Hematopoietic multipotent progenitor cell treated with erythropoietin and hydrocortisone succinate and interleukin-3 and kit ligand, for 8 days (in vitro differentiated cells): Measurements from ENCODE around the gene PFN1.
A peak's percentile ranks its signal among the peaks of the same experiment; 100 is the strongest.

Experiments used
- DNase-seq: peaks from one replicate; pipeline ENCODE4 v3.0.0-alpha.2; 2015

PFN1 gene

DNA sequence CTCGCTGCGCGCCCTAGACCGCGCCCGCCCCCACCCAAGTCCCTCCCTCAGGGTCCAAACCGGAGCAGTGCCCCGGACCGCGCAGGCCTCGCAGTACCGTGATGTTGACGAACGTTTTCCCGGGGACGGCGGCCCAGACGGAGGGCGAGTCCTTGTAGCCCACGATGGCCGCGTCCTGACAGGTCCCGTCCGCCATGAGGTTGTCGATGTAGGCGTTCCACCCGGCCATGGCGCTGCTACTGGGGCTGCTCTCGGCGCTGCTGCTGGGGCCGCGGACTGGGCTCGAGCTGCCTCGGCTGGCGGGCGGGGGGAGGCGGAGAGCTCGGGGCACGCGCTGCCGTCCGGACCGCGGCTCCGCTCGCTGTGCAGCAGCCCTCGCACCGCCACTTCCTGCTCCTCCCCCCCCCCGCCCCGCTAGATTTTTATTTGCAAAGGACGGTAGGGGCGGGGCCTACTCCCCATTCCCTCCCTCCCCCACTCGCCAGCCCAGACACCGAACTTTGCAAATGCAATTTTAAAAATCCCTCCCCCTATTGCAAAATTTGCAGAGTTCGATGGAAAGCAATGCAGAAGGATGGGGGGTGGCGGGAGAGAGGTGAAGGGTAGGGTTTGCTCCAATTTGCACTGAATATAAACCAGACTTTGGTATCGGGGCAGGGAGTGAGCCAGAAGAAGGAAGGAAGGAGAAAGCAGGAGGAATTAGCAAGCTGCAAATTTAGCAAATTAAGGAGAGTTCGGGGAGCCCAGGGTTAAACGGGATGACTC is at the start of gene PFN1:
PFN1 (minus strand) TSS at position 365 of the 765 bp plus-strand sequence; CDS start at position 229, 136 bp downstream.
- DNase-seq, result peak; percentile 91

DNA sequence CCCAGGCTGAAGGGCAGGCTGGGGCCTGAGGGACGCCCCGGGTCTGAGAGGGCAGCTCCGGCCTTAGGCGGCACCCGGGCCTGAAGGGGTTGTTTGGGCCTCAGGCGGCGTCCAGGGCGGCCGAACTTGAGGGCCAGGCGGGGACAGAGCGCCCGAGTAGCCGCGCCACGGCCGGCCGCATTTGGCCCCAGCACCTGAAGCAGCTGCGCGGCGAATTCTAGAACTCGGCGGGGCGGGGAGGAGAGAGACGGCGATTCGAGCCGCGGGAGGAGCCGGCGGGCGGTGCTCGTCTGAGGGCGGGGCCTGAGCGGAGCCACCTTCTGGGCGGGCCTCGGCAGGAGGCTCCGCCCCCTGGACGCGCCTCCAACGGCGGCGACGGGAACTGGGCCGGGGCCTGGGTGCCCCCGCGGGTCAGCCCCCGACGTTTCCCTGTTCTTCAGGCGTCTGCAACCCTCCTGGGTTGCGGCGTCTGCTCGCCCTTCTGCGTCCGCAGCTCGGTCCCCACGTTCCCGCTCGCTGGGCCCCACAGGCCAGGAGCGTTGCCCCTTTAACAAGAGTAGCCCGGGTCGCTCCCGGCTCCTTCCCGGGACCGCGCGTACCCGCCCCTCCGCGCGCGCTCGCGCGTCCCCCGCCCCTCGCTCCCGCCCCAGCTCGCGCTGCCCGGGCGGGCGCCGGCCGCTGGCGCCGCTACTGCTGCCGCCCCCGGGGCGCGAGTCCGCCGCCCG is 49.1 kb upstream of the PFN1 start, which contains the start of the genes INCA1 and KIF1C:
INCA1 (minus strand) TSS at position 221 of the 725 bp plus-strand sequence. CDS start 3,085 bp downstream, outside the sequence.
KIF1C (plus strand) TSS at position 649 of the 725 bp plus-strand sequence. CDS start 2,297 bp downstream, outside the sequence.
- DNase-seq, result peak; percentile 85

DNA sequence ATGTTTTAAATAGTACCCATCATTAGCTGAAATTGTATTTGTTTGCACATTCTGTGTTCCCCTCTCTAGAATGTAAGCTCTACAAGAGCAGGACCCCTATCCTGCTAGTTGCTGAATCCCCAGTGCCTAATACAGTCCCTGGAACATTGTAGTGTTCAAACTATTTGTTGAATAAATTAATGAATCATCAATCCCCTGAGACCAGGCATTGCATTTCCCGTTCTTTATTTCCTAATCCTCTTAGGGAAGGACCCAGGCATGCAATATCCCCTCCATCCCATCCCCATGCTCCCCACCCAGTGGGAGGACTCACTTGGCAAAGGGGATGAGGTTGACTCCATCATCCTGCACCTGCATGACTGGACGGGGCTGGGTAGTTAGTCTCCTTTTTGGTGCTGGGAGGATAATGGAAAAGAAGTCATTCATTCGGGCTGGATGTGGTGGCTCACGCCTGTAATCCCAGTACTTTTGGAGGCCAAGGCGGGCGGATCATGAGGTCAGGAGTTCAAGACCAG is 45.8 kb upstream of the PFN1 start:
- no peak for DNase-seq

DNA sequence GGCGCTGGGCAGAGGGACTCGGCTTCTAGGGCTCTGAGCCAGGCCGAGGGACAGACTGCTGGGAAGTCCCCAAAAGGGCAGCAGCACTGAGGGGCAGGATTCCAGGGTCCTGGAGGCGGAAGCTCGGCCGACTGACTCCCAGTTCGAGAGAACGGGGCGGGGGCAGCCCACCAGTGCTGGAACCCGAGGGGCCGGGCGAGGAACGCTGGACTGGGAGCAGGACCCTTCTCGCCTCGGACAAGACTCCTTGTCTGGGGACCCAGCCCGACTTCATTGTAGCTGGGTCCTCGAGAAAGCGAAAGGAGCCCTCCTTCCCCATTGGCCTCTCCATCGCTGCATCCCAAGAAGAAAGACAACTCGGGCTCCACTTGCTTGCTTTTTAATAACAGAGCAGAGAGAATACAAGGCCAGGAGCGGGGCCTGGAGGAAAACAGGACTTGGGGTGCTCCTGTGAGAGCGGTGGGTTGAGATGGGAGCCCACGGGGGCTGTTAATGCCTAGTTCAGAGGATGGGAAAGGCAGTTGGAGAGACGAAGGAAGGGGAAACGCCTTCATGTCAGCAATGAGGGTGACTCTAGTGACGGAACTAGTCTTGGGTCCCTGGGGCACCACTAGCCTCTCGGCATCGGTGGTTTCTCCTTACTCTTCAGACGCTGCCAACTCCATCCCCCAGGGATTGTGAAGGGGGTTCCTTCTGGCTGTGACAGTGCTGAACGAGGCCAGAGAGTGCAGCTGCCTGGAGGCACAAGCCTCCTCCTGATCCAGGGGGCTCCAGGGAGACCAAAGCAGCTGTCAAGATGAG is 39.6 kb upstream of the PFN1 start:
- DNase-seq, result no peak

DNA sequence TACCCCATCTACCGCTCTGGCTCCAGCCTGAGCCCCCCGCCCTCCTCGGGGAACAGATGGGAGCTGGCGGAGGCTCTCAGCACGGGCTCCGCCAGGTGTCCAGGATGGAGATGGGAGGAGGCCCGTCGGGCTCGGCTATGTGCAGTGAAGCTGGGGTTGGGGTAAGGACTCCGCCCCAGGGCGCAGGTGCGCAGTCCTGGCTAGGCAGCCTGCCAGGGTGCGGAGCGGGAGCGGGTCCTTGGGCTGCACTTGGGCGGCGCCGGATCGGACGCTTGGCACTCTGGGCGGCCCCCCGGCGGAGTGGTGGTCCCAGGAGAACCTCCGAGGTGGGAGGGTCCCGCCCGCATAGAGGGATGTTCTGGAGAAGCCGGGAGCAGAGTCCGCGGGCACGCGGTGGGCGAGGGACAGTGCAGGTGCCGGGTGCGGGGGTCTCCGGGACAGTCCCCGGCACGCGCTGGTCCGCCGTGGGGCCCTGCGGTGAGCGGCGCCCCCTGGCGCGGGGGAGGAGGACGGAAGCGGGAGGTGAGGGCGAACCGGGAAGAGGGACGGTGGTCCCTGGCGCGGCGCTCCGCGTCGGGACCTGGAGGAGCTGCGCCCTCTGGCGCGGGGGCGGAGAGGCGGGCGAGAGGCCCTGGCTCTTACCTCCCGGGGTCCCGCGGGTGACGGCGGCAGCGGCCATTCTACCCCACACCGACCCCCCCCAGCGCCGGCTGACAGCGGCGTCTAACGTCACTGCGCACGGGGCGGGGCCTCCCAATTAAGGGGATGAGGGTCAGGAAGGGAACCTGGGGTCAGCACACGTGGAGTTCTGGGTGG is 38.8 kb upstream of the PFN1 start, which contains the start of gene CAMTA2:
CAMTA2 (minus strand) TSS at position 725 of the 816 bp plus-strand sequence. CDS start 1,453 bp downstream, outside the sequence.
- DNase-seq, result peak; percentile 82

DNA sequence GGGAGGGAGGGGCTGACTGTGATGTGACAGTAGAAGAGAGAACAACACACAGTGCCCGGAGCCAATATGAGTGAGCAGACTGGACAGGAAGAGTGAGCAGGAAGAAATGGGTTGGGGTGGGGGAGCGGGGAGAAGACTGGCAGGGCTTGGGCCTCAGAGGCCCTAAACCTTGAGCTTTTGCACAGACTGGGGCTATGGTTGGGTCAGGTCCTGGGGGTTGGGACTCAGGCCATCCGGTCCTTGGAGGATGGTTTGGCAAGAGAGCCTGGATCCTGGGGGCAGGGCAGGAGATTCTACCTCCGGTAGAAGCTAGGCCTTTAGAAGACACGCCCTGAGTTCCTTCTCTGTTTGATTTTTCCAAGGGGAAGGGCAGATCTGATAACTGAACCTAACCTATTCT is 38.1 kb upstream of the PFN1 start:
- no peak for DNase-seq

DNA sequence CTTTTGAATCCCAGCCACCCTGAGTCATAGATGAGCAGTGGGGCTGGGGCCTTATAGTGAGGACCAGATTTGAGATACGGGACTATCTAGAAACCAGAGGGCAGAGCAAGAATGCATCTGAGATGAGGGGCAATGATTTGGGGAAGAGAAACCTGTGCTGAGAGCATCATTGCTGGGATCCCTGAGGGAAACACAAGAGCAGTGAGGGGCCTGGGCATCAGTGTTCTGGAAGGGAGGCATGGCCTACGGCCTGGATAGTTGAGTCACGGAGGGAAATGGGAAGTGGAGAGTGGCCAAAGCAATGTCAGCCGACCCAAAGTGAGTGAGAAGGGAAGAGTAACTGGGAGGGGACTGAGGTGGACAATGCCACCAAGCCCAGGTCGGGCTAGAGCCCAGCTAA is 34.0 kb upstream of the PFN1 start:
- DNase-seq, result no peak

DNA sequence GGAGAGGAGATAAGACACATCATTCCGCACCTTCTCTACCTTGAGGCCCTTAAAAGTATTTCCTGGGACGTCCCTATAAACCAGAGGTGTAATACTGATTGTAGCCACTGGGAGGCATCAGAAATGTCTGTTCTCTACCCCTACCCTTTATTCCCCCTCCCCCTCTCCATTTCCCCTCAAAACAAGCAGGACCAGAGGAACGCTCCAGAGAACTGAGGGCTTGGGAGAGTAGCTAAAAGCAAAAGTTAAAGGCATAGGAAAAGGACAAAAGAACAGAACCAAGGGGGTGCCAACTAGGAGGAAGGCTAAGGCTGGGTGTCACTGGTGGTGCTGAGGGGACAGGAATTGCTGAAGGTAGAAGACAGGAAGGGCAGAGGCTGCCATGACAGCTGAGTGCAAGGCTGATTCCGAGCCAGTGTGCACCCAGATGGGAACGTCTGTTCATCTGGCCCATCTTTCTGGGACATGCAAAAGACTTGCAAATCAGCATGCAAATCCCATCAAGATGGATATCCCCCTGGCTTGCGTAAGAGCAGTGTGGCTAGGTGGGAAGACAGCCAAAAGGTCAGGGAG is 32.4 kb upstream of the PFN1 start:
- DNase-seq, result peak; percentile 64

DNA sequence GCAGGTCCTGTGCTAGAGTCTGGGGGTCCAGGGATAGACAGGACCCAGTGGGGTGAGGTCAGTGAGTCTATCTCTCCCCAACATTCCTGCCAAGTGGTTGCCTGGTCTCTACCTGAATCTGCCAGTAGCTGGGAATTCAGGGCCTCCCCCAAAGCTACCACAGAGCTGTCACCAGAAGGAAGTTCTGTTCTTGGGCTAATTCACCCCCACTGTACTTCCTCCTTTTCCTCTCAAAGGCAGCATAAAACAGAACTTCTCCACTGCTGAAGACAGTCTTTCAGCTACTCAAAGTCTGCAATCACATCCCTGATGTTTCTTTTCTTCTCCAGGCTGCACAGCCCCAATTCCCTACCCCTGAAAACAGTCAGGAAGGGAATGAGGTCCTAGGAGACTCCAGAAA is 30.4 kb upstream of the PFN1 start:
- no peak for DNase-seq

DNA sequence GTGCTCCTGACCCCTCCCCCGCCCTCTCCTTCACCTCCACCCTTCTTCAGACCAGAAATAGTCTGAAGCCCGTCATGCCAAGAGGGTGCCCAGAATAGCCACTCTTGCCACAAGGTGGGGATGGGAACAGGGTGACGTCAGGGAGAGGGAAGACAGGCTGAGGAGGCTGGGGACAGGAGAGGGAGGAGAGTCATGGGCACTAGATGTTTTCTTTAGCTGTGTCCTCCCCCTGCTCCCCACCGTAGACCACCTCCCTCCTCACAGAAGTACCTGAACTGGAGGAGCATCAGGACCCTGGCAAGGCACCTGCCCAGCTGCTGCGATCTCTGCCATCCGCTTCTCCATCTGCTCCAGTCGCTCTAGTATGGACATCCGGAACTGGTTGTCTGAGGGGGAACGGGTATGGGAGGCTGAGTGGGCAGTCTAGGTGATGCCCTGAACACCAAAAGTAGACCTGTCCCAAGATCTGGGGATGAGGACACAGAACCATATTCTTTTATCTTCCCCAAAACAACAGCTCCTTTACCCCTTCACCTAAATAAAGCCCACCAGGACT is 25.9 kb upstream of the PFN1 start:
- DNase-seq, result no peak

DNA sequence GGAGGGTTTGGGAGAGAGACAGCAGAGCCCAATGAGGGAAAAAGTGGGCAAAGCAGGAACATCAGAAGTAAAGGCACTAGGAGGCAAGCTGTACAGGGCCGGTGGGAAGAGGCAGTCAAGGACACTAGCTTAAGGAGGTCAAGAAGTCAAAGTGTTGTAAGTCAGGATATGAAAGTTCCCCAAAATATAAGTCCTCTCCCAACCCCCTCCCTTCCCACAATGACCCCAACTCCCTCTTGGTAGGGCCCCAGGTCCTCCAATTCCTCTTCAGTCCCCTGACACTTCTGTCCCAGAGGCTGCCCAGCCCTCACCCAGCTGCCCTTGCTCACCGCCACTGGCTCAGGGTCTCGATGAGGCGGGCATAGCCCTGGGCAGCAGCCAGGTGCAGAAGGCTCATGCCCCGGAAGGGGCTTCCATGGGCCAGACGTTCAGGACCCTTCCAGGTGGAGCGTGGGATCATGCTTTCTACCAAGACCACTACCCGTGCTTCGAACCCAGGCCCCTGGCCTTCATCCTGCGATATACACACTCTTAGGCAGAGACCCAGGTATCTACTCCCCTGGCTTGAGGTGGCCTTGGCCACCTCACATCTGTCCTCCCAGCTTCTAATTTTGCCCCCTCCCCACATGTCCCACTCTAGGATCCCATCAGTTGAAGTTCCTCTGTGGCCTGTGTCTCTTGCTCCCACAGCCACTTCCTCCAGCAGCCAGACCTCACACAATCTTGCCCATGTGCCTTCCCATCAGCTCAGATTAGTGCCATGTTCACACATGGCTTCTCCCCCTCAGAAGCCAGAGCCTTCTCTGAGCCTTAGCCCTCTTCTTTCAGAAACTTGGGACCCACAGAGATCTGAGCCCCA is 25.2 kb upstream of the PFN1 start:
- no peak for DNase-seq

DNA sequence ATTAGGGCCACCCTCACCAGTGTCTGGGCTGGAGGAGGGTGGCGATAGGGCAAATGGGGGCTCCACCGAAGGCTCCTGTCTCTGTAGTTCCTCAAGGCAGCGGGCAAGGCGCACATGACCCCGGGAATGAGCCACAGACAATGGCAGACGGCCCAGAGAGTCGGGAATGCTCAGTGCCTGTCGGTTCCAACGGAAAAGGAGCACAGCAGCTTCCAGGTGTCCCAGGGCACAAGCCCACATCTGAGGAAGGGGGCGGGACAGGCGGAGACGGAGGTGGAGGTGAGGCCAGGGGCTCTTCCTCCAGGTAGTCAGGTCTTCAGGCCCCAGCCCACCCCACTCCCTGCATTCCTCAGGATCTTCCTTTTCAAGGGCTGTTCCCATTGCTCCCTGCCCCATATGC is 24.4 kb upstream of the PFN1 start:
- no peak for DNase-seq

DNA sequence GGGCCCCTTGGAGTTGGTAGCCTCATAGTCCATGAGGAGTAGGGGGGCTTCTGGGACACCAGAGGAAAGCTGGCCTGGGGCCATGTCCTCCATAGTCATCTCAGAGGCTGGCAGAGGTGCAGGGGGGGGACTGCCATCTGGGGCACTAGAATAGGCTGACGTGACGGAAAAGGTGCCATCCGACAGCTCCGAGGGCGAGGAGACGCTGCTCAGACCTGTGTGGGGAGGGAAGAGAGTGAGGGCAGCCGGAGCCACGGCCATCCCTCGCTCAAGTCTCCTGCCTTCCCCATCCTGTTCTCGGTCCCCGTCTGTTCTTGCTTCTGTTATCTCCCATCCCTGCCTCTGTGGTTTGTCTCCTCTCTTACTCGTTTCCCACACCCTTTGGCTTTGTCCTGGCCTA is 24.0 kb upstream of the PFN1 start:
- DNase-seq, result no peak

DNA sequence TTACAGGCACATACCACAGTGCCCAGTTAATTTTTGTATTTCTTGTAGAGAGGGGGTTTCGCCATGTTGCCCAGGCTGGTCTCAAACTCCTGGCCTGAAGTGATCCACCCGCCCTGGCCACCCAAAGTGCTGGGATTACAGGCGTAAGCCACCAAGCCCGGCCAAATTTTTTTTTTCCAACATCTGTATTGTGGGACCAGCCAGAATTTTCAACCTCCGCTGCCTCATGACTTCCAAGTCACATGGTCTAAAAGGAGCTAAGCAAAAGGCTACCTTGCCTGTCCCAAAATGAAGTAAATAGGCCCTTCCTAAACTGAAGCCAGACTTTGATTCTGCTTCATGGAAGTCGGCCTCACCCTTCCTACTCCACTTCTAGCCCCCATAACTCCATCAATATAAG is 23.5 kb upstream of the PFN1 start:
- DNase-seq, result no peak

DNA sequence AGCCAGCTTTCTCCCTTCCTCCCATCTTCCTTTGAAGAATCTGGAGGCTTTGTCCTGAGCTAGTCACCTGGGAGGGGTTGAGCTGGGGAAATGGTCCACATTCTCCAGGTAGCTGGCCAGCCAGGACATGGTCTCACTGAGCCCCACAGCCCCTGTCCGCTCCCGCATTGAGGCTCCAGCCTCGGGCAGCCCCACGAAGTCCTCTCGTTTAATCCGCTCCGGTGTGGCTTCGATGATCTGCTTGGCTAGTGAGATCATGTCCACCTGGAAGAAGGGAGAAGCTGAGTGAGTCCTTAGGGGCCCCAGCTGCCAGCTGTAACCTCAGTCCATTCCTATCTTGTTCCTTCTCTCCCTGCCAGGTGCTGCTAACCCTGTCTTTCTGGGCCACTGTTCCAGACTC is 21.9 kb upstream of the PFN1 start:
- DNase-seq, result no peak

DNA sequence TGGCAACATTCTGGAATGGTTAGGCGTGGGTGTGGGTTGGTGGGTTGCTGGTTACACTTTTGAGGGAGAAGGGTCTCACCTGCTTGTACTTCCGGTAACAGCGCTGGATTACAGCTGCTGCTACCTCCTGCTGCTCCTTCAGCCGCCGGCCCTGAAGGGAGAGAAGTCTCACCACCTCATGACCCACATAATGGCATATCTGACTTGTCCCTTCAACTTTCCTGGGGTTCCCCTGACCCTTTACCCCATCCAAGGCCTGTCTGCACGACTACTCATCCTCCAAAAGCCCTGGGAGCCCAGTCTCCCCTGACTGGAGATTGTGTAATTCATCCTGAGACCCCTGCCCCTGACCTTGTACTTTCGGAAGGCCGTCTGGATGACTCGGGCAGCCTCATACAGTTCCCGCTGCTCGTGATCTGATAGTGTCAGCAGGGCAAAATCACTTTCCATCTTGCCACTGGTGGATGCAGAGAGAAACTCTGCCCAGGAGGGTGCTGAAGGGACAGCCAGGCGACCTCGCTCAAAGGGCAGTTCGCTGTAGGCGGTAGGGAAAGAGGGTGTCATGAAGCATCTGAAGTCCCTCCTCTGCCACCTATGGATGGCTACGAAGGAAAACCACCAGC is 21.3 kb upstream of the PFN1 start:
- no peak for DNase-seq

DNA sequence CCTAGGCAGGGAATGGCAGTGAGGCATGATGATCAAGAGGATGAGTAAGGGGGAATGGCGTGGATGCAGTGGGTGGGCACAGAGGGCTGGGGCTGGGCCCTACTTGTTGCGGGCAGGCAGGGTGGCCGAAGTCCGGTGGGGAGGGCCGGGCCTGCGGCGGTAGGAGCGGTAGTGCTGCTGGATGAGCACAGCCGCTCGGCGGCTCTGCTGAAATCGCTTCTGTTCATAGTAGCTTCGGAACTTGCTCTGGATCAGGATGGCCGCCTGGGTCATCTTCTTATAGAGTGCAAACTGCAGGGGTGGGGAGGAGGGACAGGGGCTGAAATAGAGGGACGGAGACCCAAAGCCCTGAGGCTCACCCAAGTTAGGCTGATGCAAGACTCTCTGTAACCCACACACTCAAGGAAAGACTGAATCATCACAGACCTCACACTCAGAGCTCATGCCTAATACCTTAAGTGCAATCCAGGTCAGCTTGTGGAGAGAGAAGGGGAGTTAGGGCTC is 20.8 kb upstream of the PFN1 start:
- DNase-seq, result peak; percentile 41

DNA sequence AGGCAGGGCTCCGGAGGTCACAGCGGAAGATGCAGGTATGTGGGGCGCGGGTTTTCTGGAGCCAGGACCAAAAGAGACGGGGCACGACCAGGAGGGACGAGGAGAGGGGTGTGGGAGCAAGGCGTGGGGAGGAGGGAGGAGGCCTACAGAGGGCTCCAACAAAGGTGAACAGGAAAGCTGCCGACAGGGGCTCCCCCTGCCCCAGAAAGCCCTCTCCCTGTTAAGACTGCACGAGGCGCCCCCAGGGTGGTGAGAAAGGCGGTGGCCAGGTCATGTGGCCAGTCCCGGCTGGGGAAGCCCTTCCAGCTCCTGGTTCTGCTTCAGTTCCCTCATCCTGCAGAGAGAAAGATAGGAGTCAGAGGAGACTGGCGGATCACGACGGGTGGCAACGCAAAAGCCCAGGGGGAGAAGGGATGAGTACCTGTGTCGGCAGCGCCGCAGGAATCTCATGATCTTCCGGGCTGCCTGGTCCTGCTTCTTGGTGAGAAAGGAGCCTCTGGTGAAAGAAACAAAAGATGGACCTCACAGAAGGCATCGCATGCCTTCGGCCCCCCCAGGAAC is 20.2 kb upstream of the PFN1 start:
- no peak for DNase-seq
